Spleen (tissue), 11 donors: ENCODE data around the gene GUCD1. TPM values are rescaled to one million over a fixed set of nuclear protein-coding genes. Genes with fewer than 3 reads are reported as not detected.

Source experiments
- DNase-seq: peaks from one replicate; pipeline ENCODE4 v3.0.0-alpha.2; 2020
- H3K27ac ChIP-seq, 8 donors: fragments of 200-600 bp; sonication (generic) in 7 of 8; 1 replicate in 4 of 8; 2 replicates in 4 of 8; pipeline versions ENCODE4 v1.5.0 to v1.8.0; 2016 to 2021; ENCODE audit warnings: inconsistent platforms in 4 of 8, mild to moderate bottlenecking in 4 of 8, moderate library complexity in 1 of 8
- H3K27me3 ChIP-seq, 7 donors: fragments of 200-600 bp; sonication (generic) in 6 of 7; replicated peaks in 1 of 7; 1 replicate in 4 of 7; 2 replicates in 3 of 7; pipeline versions ENCODE4 v1.5.0 to v1.8.0; 2016 to 2021; ENCODE audit warnings: inconsistent platforms in 3 of 7, mild to moderate bottlenecking in 1 of 7
- H3K36me3 ChIP-seq, 6 donors: fragments of 200-600 bp; sonication (generic) in 5 of 6; 1 replicate in 4 of 6; 2 replicates in 2 of 6; pipeline versions ENCODE4 v1.5.0 to v1.8.0; 2016 to 2021; ENCODE audit warnings: inconsistent platforms in 2 of 6
- H3K4me1 ChIP-seq, 6 donors: fragments of 200-600 bp; sonication (generic) in 5 of 6; 1 replicate in 3 of 6; 2 replicates in 3 of 6; pipeline versions ENCODE4 v1.5.0 to v1.8.0; 2016 to 2021; ENCODE audit warnings: inconsistent platforms in 3 of 6
- H3K4me3 ChIP-seq, 8 donors: fragments of 200-600 bp; sonication (generic) in 7 of 8; 1 replicate in 4 of 8; 2 replicates in 4 of 8; pipeline versions ENCODE4 v1.5.0 to v1.8.0; 2016 to 2021; ENCODE audit warnings: inconsistent platforms in 4 of 8, mild to moderate bottlenecking in 4 of 8, moderate library complexity in 2 of 8
- H3K9me3 ChIP-seq, 8 donors: fragments of 200-600 bp; sonication (generic) in 7 of 8; 1 replicate in 4 of 8; 2 replicates in 4 of 8; pipeline versions ENCODE4 v1.5.0 to v1.8.0; 2016 to 2021; ENCODE audit warnings: inconsistent platforms in 4 of 8
- POLR2A ChIP-seq, 3 donors: fragments of 450-650 bp; IDR thresholded peaks; one replicate each; pipeline ENCODE4 v1.5.1; 2017; ENCODE audit warnings: antibody characterized with exemption in 3 of 3, mild to moderate bottlenecking in 1 of 3
- POLR2AphosphoS5 ChIP-seq, 3 donors: sonication (generic); formaldehyde crosslinking; IDR thresholded peaks; one replicate each; pipeline ENCODE4 v1.5.1; 2017; ENCODE audit warnings: antibody characterized with exemption in 3 of 3
- WGBS, 5 donors: extraction: QIAGEN DNeasy Blood & Tissue Kit in 3 of 5; methylation state at CpG; one replicate each; pipeline versions ENCODE4 v1.1.5 to v1.1.7; 2013 to 2018; 5-methylcytosine and 5-hydroxymethylcytosine counted together
- intact Hi-C: fragments of 100-400 bp; cut with DNase I; formaldehyde crosslinking; loops from one replicate; pipeline ENCODE4 v1.15.0; 2023; ENCODE audit warnings: low total_unique reads
- polyA plus RNA-seq, 3 donors: library from polyadenylated mRNA; stranded (reverse); fragments of 200-250 nt; gene quantifications; one replicate each; pipeline ENCODE4 v1.2.1, GENCODE V29; 2013
- total RNA-seq, 7 donors: library from RNA; depleted of rRNA in 3 of 7; stranded (reverse); fragments of >200 nt in 3 of 7; fragmentation: NEBNext Ultra II Directional in 4 of 7; extraction: Animal tissue kit (Norgen Biotek cat#: 25700) in 4 of 7; gene quantifications; one replicate each; pipeline versions ENCODE4 v1.1.0 to v1.2.1, GENCODE V29; 2016 to 2021
- TF ChIP-seq, protein P1 (sequence below), 11 experiments: fragments of 200-600 bp in 7 of 11; fragments of 450-650 bp in 4 of 11; sonication (generic) in 4 of 11; IDR thresholded peaks in 8 of 11; conservative IDR thresholded peaks in 3 of 11; 1 replicate in 7 of 11; 2 replicates in 4 of 11; pipeline versions ENCODE4 v1.4.0 to v1.8.0; 2016 to 2021; ENCODE audit warnings: antibody characterized with exemption in 11 of 11, inconsistent platforms in 4 of 11, mild to moderate bottlenecking in 1 of 11
- donor health status: healthy with polysubstance abuse.
- donor health status: DM: no; HTN: no; CAD: no; lungs with moderate emphysema.
- donor health status: DM: no; HTN: no; CAD: no.
- donor health status: Bipolar disorder and iron deficiency.
- donor health status: healthy.
- donor health status: DM: no; HTN: no; CAD: no.
- donor health status: DM: yes; HTN: yes; CAD: no.

The GUCD1 gene
- total and polyA plus RNA-seq, 10 donors: 82.6 to 162 (median 106) TPM

GRCh38 chr22:24518771-24519485 lies 36.0 kb downstream of the GUCD1 start:
- H3K27ac ChIP-seq: peak overlapping the region in 1 of 8 donors; percentile 21
- peaks cover 3 to 68% (median 27%) of the 10 kb centered on the region in 6 donors for H3K4me1 ChIP-seq
- no peaks in the 10 kb centered on the region for H3K36me3 ChIP-seq
- TF ChIP-seq POLR2AphosphoS5 (IDR thresholded peaks at IDR 0.05) (no peak), POLR2A (IDR thresholded peaks at IDR 0.05) (no peak)
- intact Hi-C loops: no loop called here
- H3K9me3 ChIP-seq: no peaks in the 10 kb centered on the region
- H3K27me3 ChIP-seq: no peaks in the 10 kb centered on the region
- WGBS, 5 donors: 44 to 55% (median 46%) methylated on average over 9 of the region's 9 CpGs
- DNase-seq: no peak
- no peak overlapping the region for H3K4me3 ChIP-seq

- intact Hi-C loops: no loop called here
- DNase-seq: no peak
- WGBS, 5 donors: 76 to 94% (median 89%) methylated on average over 3 of the region's 3 CpGs
These were observed 36.7 kb downstream of the GUCD1 start for GRCh38 chr22:24518228-24518627.

GRCh38 chr22:24517446-24517845 lies 37.5 kb downstream of the GUCD1 start:
- intact Hi-C loops: no loop called here
- WGBS, 5 donors: 91 to 100% (median 97%) methylated on average over 2 of the region's 2 CpGs
- TF ChIP-seq POLR2A (IDR thresholded peaks at IDR 0.05): no peak
- TF ChIP-seq POLR2AphosphoS5 (IDR thresholded peaks at IDR 0.05): no peak
- TF ChIP-seq, protein P1, sequence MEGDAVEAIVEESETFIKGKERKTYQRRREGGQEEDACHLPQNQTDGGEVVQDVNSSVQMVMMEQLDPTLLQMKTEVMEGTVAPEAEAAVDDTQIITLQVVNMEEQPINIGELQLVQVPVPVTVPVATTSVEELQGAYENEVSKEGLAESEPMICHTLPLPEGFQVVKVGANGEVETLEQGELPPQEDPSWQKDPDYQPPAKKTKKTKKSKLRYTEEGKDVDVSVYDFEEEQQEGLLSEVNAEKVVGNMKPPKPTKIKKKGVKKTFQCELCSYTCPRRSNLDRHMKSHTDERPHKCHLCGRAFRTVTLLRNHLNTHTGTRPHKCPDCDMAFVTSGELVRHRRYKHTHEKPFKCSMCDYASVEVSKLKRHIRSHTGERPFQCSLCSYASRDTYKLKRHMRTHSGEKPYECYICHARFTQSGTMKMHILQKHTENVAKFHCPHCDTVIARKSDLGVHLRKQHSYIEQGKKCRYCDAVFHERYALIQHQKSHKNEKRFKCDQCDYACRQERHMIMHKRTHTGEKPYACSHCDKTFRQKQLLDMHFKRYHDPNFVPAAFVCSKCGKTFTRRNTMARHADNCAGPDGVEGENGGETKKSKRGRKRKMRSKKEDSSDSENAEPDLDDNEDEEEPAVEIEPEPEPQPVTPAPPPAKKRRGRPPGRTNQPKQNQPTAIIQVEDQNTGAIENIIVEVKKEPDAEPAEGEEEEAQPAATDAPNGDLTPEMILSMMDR (IDR thresholded peaks at IDR 0.05 in 8 of 11, conservative IDR thresholded peaks at IDR 0.05 in 3 of 11): no peak

More at GRCh38 chr22:24518228-24518627, 36.7 kb downstream of the GUCD1 start:
- no peak for TF ChIP-seq POLR2AphosphoS5 (IDR thresholded peaks at IDR 0.05)
- TF ChIP-seq POLR2A (IDR thresholded peaks at IDR 0.05): no peak
- TF ChIP-seq, protein P1 (IDR thresholded peaks at IDR 0.05 in 8 of 11, conservative IDR thresholded peaks at IDR 0.05 in 3 of 11): no peak
- H3K9me3 ChIP-seq: no peaks in the 10 kb centered on the region
- no peak overlapping the region for H3K4me3 ChIP-seq
- peaks cover 3 to 75% (median 27%) of the 10 kb centered on the region in 6 donors for H3K4me1 ChIP-seq
- H3K36me3 ChIP-seq: no peaks in the 10 kb centered on the region
- no peak overlapping the region for H3K27ac ChIP-seq
- H3K27me3 ChIP-seq: no peaks in the 10 kb centered on the region

GRCh38 chr22:24516301-24516737 lies 38.6 kb downstream of the GUCD1 start:
- 16 to 52% (median 19%) methylated on average over 3 of the region's 3 CpGs for WGBS, 5 donors
- Histone ChIP-seq H3K9me3 (no peaks in the 10 kb centered on the region), H3K4me3 (no peak overlapping the region), H3K27ac (peak overlapping the region in 6 of 8 donors; percentile 42 to 76 (median 68)), H3K27me3 (no peaks in the 10 kb centered on the region), H3K36me3 (no peaks in the 10 kb centered on the region), H3K4me1 (peaks cover 13 to 84% (median 36%) of the 10 kb centered on the region in 6 donors)
- TF ChIP-seq POLR2AphosphoS5 (IDR thresholded peaks at IDR 0.05) (no peak), POLR2A (IDR thresholded peaks at IDR 0.05) (no peak)
- TF ChIP-seq, protein P1 (IDR thresholded peaks at IDR 0.05 in 8 of 11, conservative IDR thresholded peaks at IDR 0.05 in 3 of 11): no peak
- no peak for DNase-seq
- intact Hi-C loops: no loop called here

More at GRCh38 chr22:24517446-24517845, 37.5 kb downstream of the GUCD1 start:
- Histone ChIP-seq H3K9me3 (no peaks in the 10 kb centered on the region), H3K36me3 (no peaks in the 10 kb centered on the region), H3K27me3 (no peaks in the 10 kb centered on the region), H3K27ac (peak overlapping the region in 1 of 8 donors; percentile 72), H3K4me3 (no peak overlapping the region), H3K4me1 (peaks cover 6 to 81% (median 28%) of the 10 kb centered on the region in 6 donors)
- DNase-seq: no peak
